SH-SY5Y (cell line): ENCODE data around the gene SPTBN5.

Experiments
- GATA2 ChIP-seq: IDR thresholded peaks from 2 replicates; pipeline ENCODE4 v1.6.1; 2011; ENCODE audit warnings: mild to moderate bottlenecking, low read depth, low read length
- GATA3 ChIP-seq: IDR thresholded peaks from 2 replicates; pipeline ENCODE4 v1.6.1; 2011; ENCODE audit warnings: low read depth, mild to moderate bottlenecking, low read length, moderate library complexity

GRCh38 chr15:41913256-41913655, 19.4 kb upstream of the SPTBN5 start:
- TF ChIP-seq GATA2 (no peak), GATA3 (no peak)
